ENCODE results near the gene NFX1. TPM values are rescaled to one million over a fixed set of nuclear protein-coding genes. Genes with fewer than 3 reads are reported as not detected.

The NFX1 gene
- total RNA-seq, 1 experiment from 2014 or later = 32.6 TPM

- no TSS peak for BruUV-seq (replicated peaks)
- no peaks in the 10 kb centered on the region for H3K4me1 ChIP-seq
- no peaks in the 10 kb centered on the region; the same call in 1 of the 2 replicates for H3K9me3 ChIP-seq
- TF ChIP-seq CTCF (IDR thresholded peaks at IDR 0.05; ENCODE audit: insufficient read depth in 1 of 2, low read depth in 1 of 2, low read length in 1 of 2, severe bottlenecking in 1 of 2, unreplicated experiment in 1 of 2) = no peak
- H3K36me3 ChIP-seq (ENCODE audit: control insufficient read depth, insufficient read depth, low read length) = peaks cover 2% of the 10 kb centered on the region; the same call in 1 of the 2 replicates
- POLR2A ChIA-PET = interaction anchor here (0.7 kb wide), 1 partner anchor 56 kb away, joined by 6 read pairs; no protein-coding TSS in a partner anchor
- intact Hi-C loops (cut with micrococcal nuclease; ENCODE audit: unreplicated experiment) = no loop called here
- no peaks in the 10 kb centered on the region for H3K9me3 Mint-ChIP-seq (ENCODE audit: unreplicated experiment)
- no peak overlapping the region for H3K4me3 ChIP-seq (ENCODE audit: low read depth, low read length)
- H3K36me3 Mint-ChIP-seq (ENCODE audit: insufficient read depth, unreplicated experiment) = peaks cover 41% of the 10 kb centered on the region
- H3K27ac Mint-ChIP-seq (ENCODE audit: unreplicated experiment) = no peak overlapping the region
- no peak overlapping the region for H3K4me3 Mint-ChIP-seq (ENCODE audit: unreplicated experiment)
- CTCF ChIA-PET = interaction anchor here (1.3 kb wide), 1 partner anchor 65 kb away, joined by 4 read pairs; no protein-coding TSS in a partner anchor
- H3K4me1 Mint-ChIP-seq (ENCODE audit: low read depth, unreplicated experiment) = no peaks in the 10 kb centered on the region
- no peaks in the 10 kb centered on the region for H3K27me3 ChIP-seq (replicated peaks; ENCODE audit: control insufficient read depth, insufficient read depth, low read length)
- no peaks in the 10 kb centered on the region for H3K27me3 Mint-ChIP-seq (ENCODE audit: insufficient read depth, unreplicated experiment)
- no peak for DNase-seq
Measured at GRCh38 chr9:33309903-33310302, 19.6 kb downstream of the NFX1 start.

GRCh38 chr9:33310748-33311147 is 20.4 kb downstream of the NFX1 start:
- peaks cover 49% of the 10 kb centered on the region for H3K36me3 Mint-ChIP-seq (ENCODE audit: insufficient read depth, unreplicated experiment)
- no peak for DNase-seq
- no peak overlapping the region for H3K4me3 Mint-ChIP-seq (ENCODE audit: unreplicated experiment)
- H3K4me1 Mint-ChIP-seq (ENCODE audit: low read depth, unreplicated experiment) = no peaks in the 10 kb centered on the region
- CTCF ChIA-PET = no interaction called here
- no peaks in the 10 kb centered on the region for H3K27me3 Mint-ChIP-seq (ENCODE audit: insufficient read depth, unreplicated experiment)
- POLR2A ChIA-PET = no interaction called here
- no peak overlapping the region for H3K27ac Mint-ChIP-seq (ENCODE audit: unreplicated experiment)
- peaks cover 2% of the 10 kb centered on the region; the same call in 1 of the 2 replicates for H3K36me3 ChIP-seq (ENCODE audit: control insufficient read depth, insufficient read depth, low read length)
- no peaks in the 10 kb centered on the region; the same call in 1 of the 2 replicates for H3K9me3 ChIP-seq
- intact Hi-C loops (cut with micrococcal nuclease; ENCODE audit: unreplicated experiment) = no loop called here
- no peaks in the 10 kb centered on the region for H3K27me3 ChIP-seq (replicated peaks; ENCODE audit: control insufficient read depth, insufficient read depth, low read length)
- TF ChIP-seq CTCF (IDR thresholded peaks at IDR 0.05; ENCODE audit: insufficient read depth in 1 of 2, low read depth in 1 of 2, low read length in 1 of 2, severe bottlenecking in 1 of 2, unreplicated experiment in 1 of 2) = no peak
- no peaks in the 10 kb centered on the region for H3K4me1 ChIP-seq
- H3K9me3 Mint-ChIP-seq (ENCODE audit: unreplicated experiment) = no peaks in the 10 kb centered on the region
- BruUV-seq (replicated peaks) = no TSS peak
- no peak overlapping the region for H3K4me3 ChIP-seq (ENCODE audit: low read depth, low read length)

GRCh38 chr9:33311953-33312352 is 21.6 kb downstream of the NFX1 start:
- H3K4me1 Mint-ChIP-seq (ENCODE audit: low read depth, unreplicated experiment) = no peaks in the 10 kb centered on the region
- Histone ChIP-seq H3K9me3 (no peaks in the 10 kb centered on the region; the same call in 1 of the 2 replicates), H3K36me3 (ENCODE audit: control insufficient read depth, insufficient read depth, low read length) (peaks cover 2% of the 10 kb centered on the region; the same call in 1 of the 2 replicates), H3K4me1 (no peaks in the 10 kb centered on the region), H3K27me3 (replicated peaks; ENCODE audit: control insufficient read depth, insufficient read depth, low read length) (no peaks in the 10 kb centered on the region), H3K4me3 (ENCODE audit: low read depth, low read length) (no peak overlapping the region)
- BruUV-seq (replicated peaks) = no TSS peak
- CTCF ChIA-PET = no interaction called here
- POLR2A ChIA-PET = no interaction called here
- H3K9me3 Mint-ChIP-seq (ENCODE audit: unreplicated experiment) = no peaks in the 10 kb centered on the region
- no peaks in the 10 kb centered on the region for H3K27me3 Mint-ChIP-seq (ENCODE audit: insufficient read depth, unreplicated experiment)
- intact Hi-C loops (cut with micrococcal nuclease; ENCODE audit: unreplicated experiment) = no loop called here
- DNase-seq = no peak
- TF ChIP-seq CTCF (IDR thresholded peaks at IDR 0.05; ENCODE audit: insufficient read depth in 1 of 2, low read depth in 1 of 2, low read length in 1 of 2, severe bottlenecking in 1 of 2, unreplicated experiment in 1 of 2) = no peak
- no peak overlapping the region for H3K4me3 Mint-ChIP-seq (ENCODE audit: unreplicated experiment)
- H3K36me3 Mint-ChIP-seq (ENCODE audit: insufficient read depth, unreplicated experiment) = peaks cover 60% of the 10 kb centered on the region
- H3K27ac Mint-ChIP-seq (ENCODE audit: unreplicated experiment) = no peak overlapping the region
